ENCODE data around the gene KRT84.

DNA sequence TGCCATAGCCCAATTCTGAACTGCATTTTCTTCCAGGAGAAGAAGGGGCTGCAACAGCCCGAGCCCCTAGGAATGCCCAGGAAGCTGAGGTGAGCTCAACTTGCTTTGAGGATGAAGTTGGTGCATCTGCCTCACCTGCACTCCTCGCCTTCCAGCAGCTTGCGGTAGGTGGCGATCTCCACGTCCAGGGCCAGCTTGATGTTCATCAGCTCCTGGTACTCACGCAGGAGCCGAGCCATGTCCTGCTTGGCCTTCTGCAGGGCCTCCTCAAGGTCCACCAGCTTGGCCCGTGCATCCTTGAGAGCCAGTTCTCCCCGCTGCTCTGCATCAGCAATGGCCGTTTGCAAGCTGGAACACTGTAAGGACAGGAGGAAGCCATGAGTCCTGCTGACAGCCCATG, 42.7 kb upstream of the KRT84 start:
- no peak for TF ChIP-seq POLR2AphosphoS5 (IDR thresholded peaks at IDR 0.05; ENCODE audit: low read depth, low read length)
- no peak for TF ChIP-seq POLR2A (IDR thresholded peaks at IDR 0.05; ENCODE audit: low read depth, low read length)
- TF ChIP-seq TAF1 (IDR thresholded peaks at IDR 0.05; ENCODE audit: borderline replicate concordance, low read depth, low read length): no peak
